K562 treated with DMSO at 1 percent for 12 hours (cell line): ENCODE results near the gene CDK19. TPM values are rescaled to one million over a fixed set of nuclear protein-coding genes. Genes with fewer than 3 reads are reported as not detected.

ENCODE experiments used
- total RNA-seq: library from RNA; unstranded; fragments of 300-600 nt; gene quantifications from 2 replicates; pipeline ENCODE4 v1.2.3, GENCODE V29; 2022; ENCODE audit not compliant: insufficient read depth

Gene CDK19
- total RNA-seq, result 7.4 and 18.9 TPM in 2 replicates

DNA sequence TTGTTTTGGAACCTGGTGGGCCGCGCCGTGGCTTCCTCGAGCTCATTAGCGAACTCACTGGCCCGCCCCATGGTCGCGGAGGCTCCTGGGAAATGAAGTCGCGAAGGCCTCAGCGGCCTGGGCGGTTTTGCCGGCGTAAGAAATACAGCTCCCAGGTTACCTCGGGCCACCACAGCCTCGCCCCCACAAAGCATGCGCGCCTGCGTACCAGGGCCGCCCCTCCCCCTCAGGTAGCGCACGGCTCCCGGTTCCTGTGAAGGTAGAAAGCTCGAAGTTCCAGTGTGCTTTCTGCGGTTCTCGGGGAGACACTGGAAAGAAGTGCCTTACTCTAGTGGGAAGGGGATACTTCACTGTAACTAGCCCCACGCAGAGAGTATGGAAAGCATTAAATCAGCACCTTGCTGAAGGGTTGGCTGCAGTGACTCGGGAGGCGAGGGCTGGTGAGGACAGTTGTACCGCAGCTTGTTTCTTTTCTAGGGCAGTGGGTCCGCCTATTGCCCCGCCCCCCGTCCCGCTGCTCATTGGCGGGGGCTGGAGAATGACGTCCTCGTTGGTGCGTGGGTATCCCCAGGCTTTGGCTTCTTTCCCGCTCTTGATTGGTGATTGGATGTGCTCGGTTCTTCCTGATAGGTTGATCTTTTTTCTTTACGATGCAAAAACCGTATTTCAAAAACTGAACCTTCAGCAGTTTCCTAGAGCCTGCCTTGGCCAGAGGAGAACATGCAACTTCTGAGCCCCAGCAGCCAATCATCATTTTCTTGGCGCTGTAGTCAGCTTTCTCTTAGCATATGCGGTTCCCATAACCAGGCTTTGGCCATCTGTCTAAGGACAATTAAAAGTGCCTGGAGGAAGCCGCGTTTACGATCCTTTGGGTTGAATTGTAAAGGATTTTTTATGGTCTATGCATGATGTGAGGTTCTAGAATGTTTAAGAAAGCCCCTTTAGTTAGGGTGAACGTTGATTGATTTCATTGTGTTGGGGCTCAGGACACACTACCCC is at the start of gene CDK19:
CDK19 (minus strand) TSS at position 59 of the 999 bp plus-strand sequence. CDS start 333 bp downstream, outside the sequence.

Other genes starting within 250 kb of the CDK19 start
- gene AMD1, start 59.3 kb upstream of the CDK19 start, total RNA-seq, result 23.5 and 58.7 TPM in 2 replicates
- gene GTF3C6, start 143.2 kb upstream of the CDK19 start, total RNA-seq, result 31.9 and 38.3 TPM in 2 replicates
- 15.0 and 22.3 TPM in 2 replicates for gene RPF2, start 166.6 kb upstream of the CDK19 start, total RNA-seq